ENCODE data around the gene PAQR7.

The PAQR7 gene

DNA sequence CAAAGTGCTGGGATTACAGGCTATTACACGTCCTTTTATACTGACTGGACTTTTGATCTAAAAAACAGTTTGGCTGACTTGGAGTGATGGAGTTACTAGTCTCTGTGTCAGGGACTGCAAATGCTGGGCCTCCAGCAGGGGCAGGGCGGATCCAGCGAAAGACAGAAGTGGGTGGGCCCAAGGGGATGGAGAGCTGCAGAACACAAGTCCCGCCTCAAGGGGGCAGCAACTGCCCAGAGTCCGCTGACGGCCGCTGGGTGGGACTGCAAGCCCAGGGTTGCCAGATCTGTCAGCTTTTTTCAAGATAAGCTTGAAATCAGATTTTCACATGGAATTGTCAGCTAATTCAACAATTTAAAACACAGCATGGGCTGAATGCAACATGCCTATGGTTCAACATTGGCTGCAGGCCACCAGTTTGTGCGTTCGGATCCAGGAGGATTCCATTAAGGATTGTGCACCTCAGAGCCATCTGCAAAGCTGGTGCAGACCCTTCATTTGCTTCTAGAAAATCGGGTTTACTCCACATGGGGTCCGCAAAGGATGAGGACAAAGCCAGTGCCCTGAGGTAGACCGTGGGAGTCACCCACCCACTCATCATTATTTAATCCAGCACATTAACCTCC, 20.0 kb upstream of the PAQR7 start:
- peak overlapping the region; percentile 11 for H3K4me2 ChIP-seq (ENCODE audit: low read depth, low read length, poor library complexity, severe bottlenecking)
- TF ChIP-seq EZH2phosphoT487 (conservative IDR thresholded peaks at IDR 0.05; ENCODE audit: low read length) = no peak
- TF ChIP-seq, protein P1, sequence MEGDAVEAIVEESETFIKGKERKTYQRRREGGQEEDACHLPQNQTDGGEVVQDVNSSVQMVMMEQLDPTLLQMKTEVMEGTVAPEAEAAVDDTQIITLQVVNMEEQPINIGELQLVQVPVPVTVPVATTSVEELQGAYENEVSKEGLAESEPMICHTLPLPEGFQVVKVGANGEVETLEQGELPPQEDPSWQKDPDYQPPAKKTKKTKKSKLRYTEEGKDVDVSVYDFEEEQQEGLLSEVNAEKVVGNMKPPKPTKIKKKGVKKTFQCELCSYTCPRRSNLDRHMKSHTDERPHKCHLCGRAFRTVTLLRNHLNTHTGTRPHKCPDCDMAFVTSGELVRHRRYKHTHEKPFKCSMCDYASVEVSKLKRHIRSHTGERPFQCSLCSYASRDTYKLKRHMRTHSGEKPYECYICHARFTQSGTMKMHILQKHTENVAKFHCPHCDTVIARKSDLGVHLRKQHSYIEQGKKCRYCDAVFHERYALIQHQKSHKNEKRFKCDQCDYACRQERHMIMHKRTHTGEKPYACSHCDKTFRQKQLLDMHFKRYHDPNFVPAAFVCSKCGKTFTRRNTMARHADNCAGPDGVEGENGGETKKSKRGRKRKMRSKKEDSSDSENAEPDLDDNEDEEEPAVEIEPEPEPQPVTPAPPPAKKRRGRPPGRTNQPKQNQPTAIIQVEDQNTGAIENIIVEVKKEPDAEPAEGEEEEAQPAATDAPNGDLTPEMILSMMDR (IDR thresholded peaks at IDR 0.05; ENCODE audit: insufficient read depth, low read length, poor library complexity, severe bottlenecking) = peak; percentile 91
- peaks cover 13% of the 10 kb centered on the region for H3K36me3 ChIP-seq (ENCODE audit: low read length)
- no peaks in the 10 kb centered on the region for H4K20me1 ChIP-seq (ENCODE audit: low read depth, low read length)
- H3K27me3 ChIP-seq (ENCODE audit: low read length) = no peaks in the 10 kb centered on the region
- H3K27ac ChIP-seq (ENCODE audit: low read depth, low read length) = peak overlapping the region; percentile 34
- H3F3A ChIP-seq (ENCODE audit: insufficient read depth) = peaks cover 28% of the 10 kb centered on the region
- no peak overlapping the region for H2AFZ ChIP-seq (ENCODE audit: low read depth, low read length, severe bottlenecking)
- H3K9ac ChIP-seq (ENCODE audit: low read length) = no peak overlapping the region
- no peaks in the 10 kb centered on the region for H3K9me3 ChIP-seq (ENCODE audit: insufficient read depth, low read length)
- H3K79me2 ChIP-seq (ENCODE audit: insufficient read depth, low read length) = peaks cover 4% of the 10 kb centered on the region; the same call in 1 of the 2 replicates
- no peaks in the 10 kb centered on the region for H3K9me2 ChIP-seq (replicated peaks; ENCODE audit: insufficient read depth, low read length)
- no peak overlapping the region for H3K4me3 ChIP-seq (ENCODE audit: insufficient read depth, low read length, poor library complexity, severe bottlenecking)

DNA sequence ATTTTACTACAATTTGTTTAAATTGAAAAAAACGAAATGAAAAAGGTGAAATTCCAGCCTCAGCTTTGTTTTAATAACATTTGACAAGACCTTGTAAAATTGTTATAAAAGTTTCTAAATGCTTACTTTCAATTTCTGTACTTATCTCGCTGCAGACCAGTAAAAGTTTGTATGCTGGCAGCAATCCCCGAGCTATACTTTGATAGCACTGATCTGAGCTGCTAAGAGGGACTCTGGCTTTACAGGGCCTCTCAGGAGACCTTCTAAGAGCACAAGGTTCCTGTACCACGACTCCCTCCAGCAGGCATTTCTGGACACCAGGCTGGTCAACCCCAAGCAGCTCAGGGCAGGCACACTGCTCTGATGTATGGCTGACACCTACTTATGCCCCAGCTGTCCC, 17.6 kb upstream of the PAQR7 start:
- no peaks in the 10 kb centered on the region for H3K9me3 ChIP-seq (ENCODE audit: insufficient read depth, low read length)
- H3K36me3 ChIP-seq (ENCODE audit: low read length) = no peaks in the 10 kb centered on the region
- H4K20me1 ChIP-seq (ENCODE audit: low read depth, low read length) = no peaks in the 10 kb centered on the region
- H3K27me3 ChIP-seq (ENCODE audit: low read length) = no peaks in the 10 kb centered on the region
- H3K27ac ChIP-seq (ENCODE audit: low read depth, low read length) = no peak overlapping the region
- no peak overlapping the region for H3K4me3 ChIP-seq (ENCODE audit: insufficient read depth, low read length, poor library complexity, severe bottlenecking)
- TF ChIP-seq, protein P1 (IDR thresholded peaks at IDR 0.05; ENCODE audit: insufficient read depth, low read length, poor library complexity, severe bottlenecking) = no peak
- no peak for TF ChIP-seq EZH2phosphoT487 (conservative IDR thresholded peaks at IDR 0.05; ENCODE audit: low read length)
- H3K9me2 ChIP-seq (replicated peaks; ENCODE audit: insufficient read depth, low read length) = no peaks in the 10 kb centered on the region
- no peak overlapping the region for H2AFZ ChIP-seq (ENCODE audit: low read depth, low read length, severe bottlenecking)
- no peak overlapping the region for H3K9ac ChIP-seq (ENCODE audit: low read length)
- no peak overlapping the region for H3K4me2 ChIP-seq (ENCODE audit: low read depth, low read length, poor library complexity, severe bottlenecking)
- H3K79me2 ChIP-seq (ENCODE audit: insufficient read depth, low read length) = no peaks in the 10 kb centered on the region
- H3F3A ChIP-seq (ENCODE audit: insufficient read depth) = peaks cover 24% of the 10 kb centered on the region

DNA sequence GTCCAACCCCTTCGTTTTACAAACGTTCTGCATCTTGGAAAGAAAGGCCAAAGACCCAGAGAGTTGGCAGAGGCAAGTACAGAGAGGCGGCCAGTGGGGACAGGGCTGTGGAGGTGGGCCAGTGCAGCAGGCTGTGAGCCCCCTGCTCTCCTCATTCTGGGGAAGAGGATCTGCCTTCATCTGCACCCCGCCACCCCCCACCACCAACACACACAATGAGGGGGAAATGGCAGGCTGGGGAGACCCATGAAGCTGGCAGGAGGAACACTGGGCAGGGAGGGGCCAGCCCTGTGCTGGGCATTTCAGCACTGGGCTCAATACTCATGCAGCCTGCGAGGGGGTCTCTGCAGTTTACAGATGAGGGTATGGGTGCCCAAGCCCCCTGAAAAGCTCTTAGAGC, 16.1 kb upstream of the PAQR7 start:
- Histone ChIP-seq H3K9me2 (replicated peaks; ENCODE audit: insufficient read depth, low read length) (no peaks in the 10 kb centered on the region), H3K9ac (ENCODE audit: low read length) (no peak overlapping the region)

More for the DNA sequence above, 16.1 kb upstream of the PAQR7 start:
- Histone ChIP-seq H3K4me3 (ENCODE audit: insufficient read depth, low read length, poor library complexity, severe bottlenecking) (no peak overlapping the region), H4K20me1 (ENCODE audit: low read depth, low read length) (no peaks in the 10 kb centered on the region), H3K79me2 (ENCODE audit: insufficient read depth, low read length) (no peaks in the 10 kb centered on the region), H3K27me3 (ENCODE audit: low read length) (no peaks in the 10 kb centered on the region), H3K9me3 (ENCODE audit: insufficient read depth, low read length) (no peaks in the 10 kb centered on the region), H2AFZ (ENCODE audit: low read depth, low read length, severe bottlenecking) (no peak overlapping the region), H3K4me2 (ENCODE audit: low read depth, low read length, poor library complexity, severe bottlenecking) (no peak overlapping the region), H3K36me3 (ENCODE audit: low read length) (no peaks in the 10 kb centered on the region), H3K27ac (ENCODE audit: low read depth, low read length) (no peak overlapping the region), H3F3A (ENCODE audit: insufficient read depth) (peaks cover 11% of the 10 kb centered on the region)
- no peak for TF ChIP-seq EZH2phosphoT487 (conservative IDR thresholded peaks at IDR 0.05; ENCODE audit: low read length)
- TF ChIP-seq, protein P1 (IDR thresholded peaks at IDR 0.05; ENCODE audit: insufficient read depth, low read length, poor library complexity, severe bottlenecking) = no peak
